ENCODE data around the gene PLEKHA7.

DNA sequence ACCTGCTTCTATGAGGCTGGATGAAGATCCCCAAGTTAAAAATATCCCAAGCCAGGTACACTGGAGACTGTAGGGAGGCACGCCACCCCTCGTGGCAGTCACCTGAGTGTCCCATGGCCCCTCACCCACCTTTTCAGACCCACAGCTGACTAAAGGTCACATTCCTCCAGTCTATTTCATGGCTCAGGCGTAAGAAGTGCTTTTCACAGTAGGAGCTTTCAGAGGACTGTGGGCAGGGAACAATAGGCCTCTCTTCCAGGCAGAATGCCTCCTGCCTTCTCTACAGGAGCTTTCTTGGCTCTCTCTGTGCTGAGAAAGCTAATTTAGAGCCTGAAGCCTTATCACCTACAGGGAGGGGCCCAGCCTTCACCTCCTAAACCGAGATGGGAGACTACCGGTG lies 201.9 kb downstream of the PLEKHA7 start:
- TF ChIP-seq, protein P1, sequence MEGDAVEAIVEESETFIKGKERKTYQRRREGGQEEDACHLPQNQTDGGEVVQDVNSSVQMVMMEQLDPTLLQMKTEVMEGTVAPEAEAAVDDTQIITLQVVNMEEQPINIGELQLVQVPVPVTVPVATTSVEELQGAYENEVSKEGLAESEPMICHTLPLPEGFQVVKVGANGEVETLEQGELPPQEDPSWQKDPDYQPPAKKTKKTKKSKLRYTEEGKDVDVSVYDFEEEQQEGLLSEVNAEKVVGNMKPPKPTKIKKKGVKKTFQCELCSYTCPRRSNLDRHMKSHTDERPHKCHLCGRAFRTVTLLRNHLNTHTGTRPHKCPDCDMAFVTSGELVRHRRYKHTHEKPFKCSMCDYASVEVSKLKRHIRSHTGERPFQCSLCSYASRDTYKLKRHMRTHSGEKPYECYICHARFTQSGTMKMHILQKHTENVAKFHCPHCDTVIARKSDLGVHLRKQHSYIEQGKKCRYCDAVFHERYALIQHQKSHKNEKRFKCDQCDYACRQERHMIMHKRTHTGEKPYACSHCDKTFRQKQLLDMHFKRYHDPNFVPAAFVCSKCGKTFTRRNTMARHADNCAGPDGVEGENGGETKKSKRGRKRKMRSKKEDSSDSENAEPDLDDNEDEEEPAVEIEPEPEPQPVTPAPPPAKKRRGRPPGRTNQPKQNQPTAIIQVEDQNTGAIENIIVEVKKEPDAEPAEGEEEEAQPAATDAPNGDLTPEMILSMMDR (IDR thresholded peaks at IDR 0.05 in 4 of 5, conservative IDR thresholded peaks at IDR 0.05 in 1 of 5): no peak
- no peak for TF ChIP-seq POLR2A (IDR thresholded peaks at IDR 0.05)
